C1 segment of cervical spinal cord (tissue), 14 donors: Measurements from ENCODE around the gene CACNG6.

Source experiments
- DNase-seq, 14 donors: peaks; one replicate each; lab custom pipeline; 2025; lab: John Stamatoyannopoulos, UW

The CACNG6 gene

DNA sequence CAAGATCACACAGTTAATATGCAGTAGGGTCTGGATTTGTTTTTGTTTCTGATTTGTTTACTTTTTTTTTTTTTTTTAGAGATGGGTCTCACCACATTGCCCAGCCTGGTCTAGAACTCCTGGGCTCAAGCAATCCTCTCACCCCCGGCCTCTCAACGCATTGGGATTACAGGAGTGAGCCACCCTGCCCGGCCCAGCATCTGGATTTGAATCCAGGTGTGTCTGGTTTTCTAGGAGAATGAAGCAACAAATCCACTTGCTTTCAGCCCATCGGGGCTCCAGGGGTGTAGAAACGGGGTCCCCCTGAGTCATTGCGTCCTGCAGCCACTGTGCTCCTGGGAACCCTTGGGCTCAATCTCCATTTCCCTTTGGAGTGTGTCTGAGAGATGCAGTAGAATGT, 22.1 kb upstream of the CACNG6 start:
- no peak for DNase-seq

GRCh38 chr19:53971673-53972072, 19.8 kb upstream of the CACNG6 start:
- DNase-seq, result peak in 2 of 14 donors; percentile 1 to 5

GRCh38 chr19:53977429-53977990, 13.9 kb upstream of the CACNG6 start:
- DNase-seq, result peak in 12 of 14 donors; percentile 6 to 66 (median 49)

DNA sequence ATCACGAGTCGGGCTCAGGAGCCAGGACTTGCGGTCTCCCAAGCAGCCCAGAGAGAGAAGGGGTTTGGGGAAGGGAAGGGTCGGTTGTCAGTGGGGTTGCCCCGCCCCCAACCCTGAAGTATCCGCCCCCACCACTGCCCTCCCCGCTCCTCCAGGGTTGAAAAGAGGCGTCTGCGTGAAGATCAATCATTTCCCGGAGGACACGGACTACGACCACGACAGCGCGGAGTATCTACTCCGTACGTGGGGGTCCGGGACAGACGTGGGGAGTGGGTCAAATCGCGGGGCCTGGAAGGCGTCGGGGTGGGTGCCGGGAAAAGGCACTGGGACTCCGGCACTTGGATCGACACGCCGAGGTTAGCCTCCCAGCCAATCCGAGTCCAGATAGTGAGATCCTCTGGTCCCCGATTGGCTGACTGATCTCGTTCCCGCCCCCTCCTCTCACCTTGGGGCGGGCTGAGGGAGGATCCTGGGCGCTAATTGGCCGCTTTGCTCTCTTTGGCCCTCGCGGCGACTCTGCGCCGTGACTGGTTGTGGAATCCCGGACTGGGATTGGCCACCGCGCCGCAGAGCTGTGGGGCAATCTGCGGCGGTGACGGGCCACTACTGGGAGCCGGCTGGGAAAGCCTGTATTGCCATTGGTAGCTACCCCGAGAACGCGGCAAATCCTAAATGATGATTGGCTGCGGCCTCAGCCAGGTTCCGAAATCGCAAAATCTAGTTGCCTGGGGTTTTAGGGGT, 13.3 kb upstream of the CACNG6 start:
- peak in 12 of 14 donors; percentile 11 to 74 (median 28) for DNase-seq

- no peak for DNase-seq
Measured at GRCh38 chr19:53978975-53979801, 12.2 kb upstream of the CACNG6 start.

GRCh38 chr19:53980539-53981375, 10.7 kb upstream of the CACNG6 start:
- DNase-seq, result no peak

DNA sequence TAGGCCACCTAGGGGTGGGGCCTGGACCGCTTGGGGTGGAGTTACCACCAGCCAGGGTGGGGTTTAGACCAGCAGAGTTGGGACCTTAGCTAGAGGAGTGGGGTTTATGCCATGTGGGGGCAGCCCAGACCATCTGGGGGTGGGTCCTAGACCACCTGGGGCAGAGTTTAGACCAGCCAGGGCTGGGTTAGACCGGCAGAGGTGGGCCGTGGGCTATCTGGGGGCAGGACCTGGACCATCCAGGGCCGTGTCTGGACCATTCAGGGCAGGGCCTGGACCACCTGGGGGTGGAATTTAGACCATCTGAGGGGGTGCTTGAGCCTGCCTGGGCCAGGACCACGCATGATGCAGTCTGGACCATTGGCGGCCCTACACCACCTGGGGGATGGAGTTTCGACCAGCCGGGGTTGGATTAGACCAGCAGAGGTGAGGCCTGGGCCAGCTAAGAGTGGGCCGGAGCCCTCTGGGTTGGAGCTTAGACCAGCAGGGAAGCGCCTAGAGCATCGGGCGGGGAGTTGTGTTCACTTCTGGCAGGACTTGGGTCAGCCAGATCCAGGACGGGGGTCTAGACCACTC, 10.0 kb upstream of the CACNG6 start:
- DNase-seq, result no peak

DNA sequence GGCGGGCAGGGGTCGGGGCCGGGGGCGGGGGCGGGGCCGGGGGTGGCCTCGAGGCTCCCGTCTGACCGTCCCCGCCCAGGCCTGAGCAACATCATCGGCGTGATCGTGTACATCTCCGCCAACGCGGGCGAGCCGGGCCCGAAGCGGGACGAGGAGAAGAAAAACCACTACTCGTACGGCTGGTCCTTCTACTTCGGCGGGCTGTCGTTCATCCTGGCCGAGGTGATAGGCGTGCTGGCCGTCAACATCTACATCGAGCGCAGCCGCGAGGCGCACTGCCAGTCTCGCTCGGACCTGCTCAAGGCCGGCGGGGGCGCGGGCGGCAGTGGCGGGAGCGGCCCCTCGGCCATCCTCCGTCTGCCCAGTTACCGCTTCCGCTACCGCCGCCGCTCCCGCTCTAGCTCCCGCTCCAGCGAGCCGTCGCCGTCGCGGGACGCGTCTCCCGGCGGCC, 9.4 kb upstream of the CACNG6 start:
- no peak for DNase-seq

DNA sequence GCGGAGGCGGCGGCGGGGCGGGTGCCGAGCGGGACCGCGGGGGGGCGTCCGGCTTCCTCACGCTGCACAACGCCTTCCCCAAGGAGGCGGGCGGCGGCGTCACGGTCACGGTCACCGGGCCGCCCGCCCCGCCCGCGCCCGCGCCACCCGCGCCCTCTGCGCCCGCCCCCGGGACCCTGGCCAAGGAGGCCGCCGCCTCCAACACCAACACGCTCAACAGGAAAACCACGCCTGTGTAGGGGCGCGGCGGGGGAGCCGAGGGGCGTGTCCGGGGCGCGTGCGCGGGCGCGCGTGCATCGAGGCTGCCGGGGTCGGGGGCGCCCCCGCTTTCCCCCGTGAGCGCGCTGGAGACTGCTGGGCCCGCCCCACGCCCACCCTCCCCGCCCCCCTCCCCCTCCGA, 8.8 kb upstream of the CACNG6 start:
- DNase-seq, result no peak

DNA sequence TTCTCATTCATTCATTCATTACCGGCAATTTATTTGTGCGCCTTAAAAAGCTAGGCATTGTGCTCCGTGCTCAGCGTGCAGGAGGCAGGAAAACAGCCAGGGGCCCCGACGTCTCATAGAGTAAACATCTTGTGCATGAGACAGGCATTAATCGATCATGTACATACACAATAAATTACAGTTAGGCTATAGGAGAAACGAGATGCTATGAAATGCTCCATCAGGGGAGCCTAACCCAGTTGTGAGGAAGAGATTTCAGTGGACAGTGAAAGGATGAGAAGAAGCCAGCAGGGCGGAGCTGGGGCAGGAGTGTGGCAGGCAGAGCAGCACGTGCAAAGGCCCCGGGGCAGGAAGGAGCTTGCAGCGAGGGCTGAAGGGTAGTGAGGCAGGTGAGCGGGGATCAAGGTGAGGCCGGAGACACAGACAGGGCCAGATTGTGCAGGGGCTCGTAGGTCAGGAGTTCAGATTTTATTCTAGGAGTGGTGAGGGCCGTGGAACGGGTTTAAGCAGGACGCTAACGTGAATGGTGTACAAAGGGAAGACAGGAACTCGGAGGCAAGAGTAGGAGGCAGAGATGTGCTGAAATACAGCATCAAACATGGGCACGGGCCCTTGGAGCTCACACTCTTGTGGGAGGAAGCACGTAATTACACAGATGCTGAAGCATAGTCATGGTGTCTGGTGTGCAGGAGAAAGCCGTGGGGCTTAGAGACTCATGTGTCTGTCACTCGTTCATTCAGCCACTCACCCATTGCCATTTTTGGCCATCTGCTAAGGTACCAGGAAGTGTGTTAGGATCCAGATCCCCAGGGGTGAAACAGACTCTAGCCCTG, 7.8 kb upstream of the CACNG6 start:
- no peak for DNase-seq

DNA sequence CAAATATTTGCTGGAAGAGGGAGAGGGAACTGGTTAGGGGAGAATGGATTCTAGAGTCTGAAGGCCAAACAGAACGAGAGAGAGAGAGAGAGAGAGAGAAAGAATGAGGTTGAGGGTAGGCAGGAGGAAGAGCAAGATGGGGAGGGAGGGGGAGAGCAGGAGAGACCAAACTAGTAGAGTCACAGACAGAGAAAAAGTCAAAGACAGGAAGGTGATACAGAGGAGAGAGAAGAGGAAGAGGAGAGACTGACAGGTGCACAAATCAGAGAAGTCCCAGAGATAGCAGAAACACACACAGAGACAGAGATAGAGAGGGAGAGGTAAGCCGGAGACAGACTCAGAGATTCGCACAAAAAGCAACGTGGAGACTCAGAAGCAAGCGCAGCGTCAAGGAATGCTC, 5.6 kb upstream of the CACNG6 start:
- DNase-seq, result no peak

DNA sequence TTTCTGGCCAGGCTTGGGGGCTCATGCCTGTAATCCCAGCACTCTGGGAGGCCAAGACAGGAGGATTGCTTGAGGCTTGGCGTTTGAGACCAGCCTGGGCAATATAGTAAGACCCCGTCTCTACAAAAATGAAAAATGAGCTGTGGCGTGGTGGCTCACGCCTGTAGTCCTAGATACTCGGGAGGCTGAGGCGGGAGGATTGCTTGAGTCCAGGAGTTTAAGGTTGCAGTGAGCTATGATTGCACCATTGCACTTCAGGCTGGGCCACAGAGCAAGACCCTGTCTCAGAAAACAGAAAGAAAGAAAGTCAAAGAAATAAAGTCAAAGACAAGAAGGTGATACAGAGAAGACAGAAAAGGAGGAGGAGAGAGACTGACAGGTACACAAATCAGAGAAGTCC, 2.5 kb upstream of the CACNG6 start:
- no peak for DNase-seq

DNA sequence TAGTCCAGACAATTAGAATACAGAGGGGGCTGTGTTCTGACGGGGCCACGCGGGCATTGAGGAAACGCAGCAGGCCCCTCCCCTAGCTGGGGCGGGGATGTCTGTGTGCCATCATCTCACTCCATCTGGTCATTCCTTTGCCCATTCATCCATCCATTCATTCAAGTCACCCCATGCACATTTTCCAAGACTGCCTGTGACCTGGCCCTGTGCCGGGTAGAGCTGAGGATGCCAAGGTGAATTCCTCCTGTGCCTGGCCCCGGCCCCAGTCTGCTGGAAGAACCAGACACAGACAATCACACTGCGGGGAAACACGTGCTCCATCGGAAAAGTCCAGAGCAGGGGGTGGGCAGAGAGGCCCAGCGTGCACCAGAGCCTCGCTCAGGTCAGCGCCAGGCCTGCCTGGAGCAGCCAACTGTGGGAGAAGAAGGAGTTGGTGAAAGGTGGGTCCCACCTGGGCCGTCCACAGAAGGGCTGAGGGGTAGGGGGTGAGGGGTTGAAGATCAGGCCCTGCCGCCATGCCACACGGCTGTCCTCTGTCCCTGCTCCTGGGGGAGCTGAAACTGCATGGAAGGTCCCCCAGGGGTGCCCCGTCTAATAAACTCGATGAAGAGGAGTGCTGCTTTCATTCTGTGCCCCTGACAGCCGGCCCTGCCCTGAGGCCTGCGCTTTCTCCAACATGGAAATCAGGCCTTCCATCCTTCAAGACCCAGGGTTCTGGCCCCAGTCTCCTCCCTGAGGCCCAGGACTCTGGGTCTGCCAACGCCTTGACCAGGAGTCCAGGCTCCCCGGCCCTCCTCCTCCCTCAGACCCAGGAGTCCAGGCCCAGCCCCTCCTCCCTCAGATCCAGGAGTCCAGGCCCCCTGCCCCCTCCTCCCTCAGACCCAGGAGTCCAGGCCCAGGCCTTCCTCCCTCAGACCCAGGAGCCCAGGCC, 1.6 kb upstream of the CACNG6 start:
- DNase-seq, result peak in 3 of 14 donors; percentile 2 to 17 (median 11)

- DNase-seq, result no peak
Measured at GRCh38 chr19:53992211-53992610, 774 bp downstream of the CACNG6 start.

GRCh38 chr19:53992815-53993214, 1.4 kb downstream of the CACNG6 start:
- DNase-seq, result no peak

DNA sequence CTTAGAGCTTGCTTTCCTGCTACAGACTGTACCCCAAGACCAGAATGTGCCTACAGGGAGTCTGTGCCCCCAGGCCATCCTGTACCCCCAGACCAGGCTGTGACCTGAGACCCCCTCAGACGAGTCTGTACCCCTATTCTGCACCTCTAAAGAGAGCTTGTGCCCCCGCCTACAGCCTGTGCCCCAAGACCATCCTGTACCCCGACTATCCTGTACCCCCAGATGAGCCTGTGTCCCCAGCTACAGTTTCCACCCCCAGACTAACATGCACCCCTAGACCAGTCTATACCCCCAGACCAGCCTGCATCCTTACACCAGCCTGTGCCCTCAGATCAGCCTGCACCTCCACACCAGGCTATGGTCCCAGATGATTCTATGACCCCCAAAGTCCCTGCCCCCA, 2.0 kb downstream of the CACNG6 start:
- DNase-seq, result no peak

DNA sequence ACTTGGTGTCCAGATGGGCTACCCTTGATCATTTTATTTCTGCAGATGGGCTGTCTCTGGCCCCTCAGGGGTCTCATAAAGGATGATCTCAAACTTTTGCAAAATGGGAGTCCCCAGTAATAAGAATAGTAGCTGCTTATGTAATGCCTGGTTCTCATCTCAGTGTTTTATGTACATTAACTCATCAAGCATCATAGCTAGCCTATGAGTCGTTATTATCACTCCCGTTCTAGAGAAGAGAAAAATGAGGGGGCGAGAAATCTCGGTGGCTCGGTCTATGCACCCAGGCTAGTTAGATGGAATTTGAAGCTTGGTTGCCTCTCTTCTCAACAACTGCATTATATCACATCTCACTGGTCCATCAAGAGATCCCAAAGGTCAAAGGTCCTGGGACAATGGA, 3.4 kb downstream of the CACNG6 start:
- DNase-seq, result no peak

DNA sequence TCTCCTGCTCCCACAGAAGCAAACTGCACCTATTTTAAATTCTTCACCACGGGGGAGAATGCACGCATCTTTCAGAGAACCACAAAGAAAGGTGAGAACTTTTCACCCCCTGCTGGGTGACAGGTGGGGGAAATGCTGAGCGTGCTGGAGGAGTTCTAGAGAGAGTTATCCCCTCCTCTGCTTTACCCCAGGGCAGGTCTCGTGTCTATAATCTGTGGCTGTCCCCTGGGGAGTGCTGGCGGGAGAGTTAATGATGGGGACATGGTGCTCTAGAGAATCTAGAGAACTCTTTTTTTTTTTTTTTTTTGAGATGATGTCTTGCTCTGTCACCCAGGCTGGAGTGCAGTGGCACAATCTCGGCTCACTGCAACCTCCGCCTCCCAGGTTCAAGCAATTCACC, 6.8 kb downstream of the CACNG6 start:
- DNase-seq, result no peak

- no peak for DNase-seq
Measured at GRCh38 chr19:53999694-54000093, 8.3 kb downstream of the CACNG6 start.
